A673 (cell line): ENCODE data around the gene RNF115. TPM values are rescaled to one million over a fixed set of nuclear protein-coding genes. Genes with fewer than 3 reads are reported as not detected.
"Not testable (repeated sequence)": the region's sequence is repeated elsewhere in the genome, so short reads cannot be mapped to it uniquely, and the experiment has no call there.

Experiments used
- BruUV-seq: library from RNA; stranded (reverse); fragments of 400-500 nt; replicated peaks from 2 replicates; lab custom pipeline; 2021; lab: Mats Ljungman, UMichigan
- CTCF ChIA-PET: fragments of 300-600 bp; sonication (Branson Sonifier 250); formaldehyde crosslinking; loops from one replicate; lab custom pipeline; 2022; ENCODE audit warnings: antibody characterized with exemption; lab: Charles Lee
- POLR2A ChIA-PET: fragments of 300-600 bp; sonication (Branson Sonifier 250); formaldehyde crosslinking; loops from one replicate; lab custom pipeline; 2022; ENCODE audit warnings: antibody characterized with exemption; ENCODE audit not compliant: low non-redundant PET; lab: Charles Lee
- DNase-seq: peaks from one replicate; pipeline ENCODE4 v3.0.0-alpha.2; 2015; ENCODE audit warnings: low spot score
- H3K27ac ChIP-seq: fragments of 200-600 bp; sonication (generic); 2 replicates; pipeline ENCODE4 v1.5.1; 2016; ENCODE audit warnings: mixed run types, low read depth, mild to moderate bottlenecking, mixed read lengths, antibody characterized with exemption, low read length; ENCODE audit not compliant: poor library complexity, severe bottlenecking
- H3K27me3 ChIP-seq: fragments of 200-600 bp; sonication (generic); replicated peaks from 2 replicates; pipeline ENCODE4 v1.6.1; 2017; ENCODE audit warnings: mixed run types, low read depth, mild to moderate bottlenecking, mixed read lengths, antibody characterized with exemption, low read length; ENCODE audit not compliant: insufficient read depth, poor library complexity
- H3K36me3 ChIP-seq: fragments of 200-600 bp; sonication (generic); 2 replicates; pipeline ENCODE4 v1.6.1; 2016; ENCODE audit warnings: mixed run types, mild to moderate bottlenecking, mixed read lengths, antibody characterized with exemption, low read length; ENCODE audit not compliant: insufficient read depth, poor library complexity, severe bottlenecking
- H3K4me1 ChIP-seq: fragments of 200-600 bp; sonication (generic); 2 replicates; pipeline ENCODE4 v1.6.1; 2017; ENCODE audit warnings: mixed run types, mild to moderate bottlenecking, mixed read lengths, antibody characterized with exemption, low read length; ENCODE audit not compliant: insufficient read depth, poor library complexity, severe bottlenecking
- H3K4me3 ChIP-seq: fragments of 200-600 bp; sonication (generic); 2 replicates; pipeline ENCODE4 v1.5.1; 2016; ENCODE audit warnings: low read depth, mixed run types, mild to moderate bottlenecking, mixed read lengths, low read length; ENCODE audit not compliant: poor library complexity, severe bottlenecking
- H3K9me3 ChIP-seq: fragments of 200-600 bp; sonication (generic); 2 replicates; pipeline ENCODE4 v1.6.1; 2016; ENCODE audit warnings: mixed run types, low read depth, mild to moderate bottlenecking, mixed read lengths, antibody characterized with exemption, low read length; ENCODE audit not compliant: poor library complexity, severe bottlenecking
- CTCF ChIP-seq: fragments of 300-800, 200-600 bp; sonication (generic); conservative IDR thresholded peaks from 2 replicates; pipeline ENCODE4 v1.5.1; 2017; ENCODE audit warnings: low read depth, mild to moderate bottlenecking, antibody characterized with exemption, low read length, moderate library complexity, mixed read lengths
- EZH2 ChIP-seq: fragments of 200-600 bp; sonication (generic); IDR thresholded peaks from 2 replicates; pipeline ENCODE4 v1.6.1; 2017; ENCODE audit warnings: borderline replicate concordance, low read depth, mild to moderate bottlenecking, mixed read lengths, antibody characterized with exemption, low read length; ENCODE audit not compliant: poor library complexity, severe bottlenecking
- intact Hi-C: fragments of 100-400 bp; cut with micrococcal nuclease; formaldehyde crosslinking; loops from one replicate; pipeline ENCODE4 v1.10.0; 2022; ENCODE audit not compliant: unreplicated experiment
- total RNA-seq: library from RNA; stranded (reverse); gene quantifications from 2 replicates; pipeline ENCODE4 v1.2.3, GENCODE V29; 2021

RNF115 gene
- total RNA-seq, 1 experiment from 2014 or later, result 18.0 TPM

GRCh38 chr1:145720878-145721671 is 102.8 kb downstream of the RNF115 start:
- Histone ChIP-seq H3K27me3 (no peaks in the 10 kb centered on the region), H3K4me3 (peak overlapping the region; percentile 32), H3K36me3 (no peaks in the 10 kb centered on the region), H3K4me1 (peaks cover 4% of the 10 kb centered on the region), H3K9me3 (no peaks in the 10 kb centered on the region), H3K27ac (no peak overlapping the region)
- POLR2A ChIA-PET, result no interaction called here
- CTCF ChIA-PET, result interaction anchor here (1.2 kb wide), 1 partner anchor 103 kb away, joined by 5 read pairs; the partner anchor contains the start of genes POLR3C and RNF115
- intact Hi-C loops, result no loop called here
- DNase-seq, result peak; percentile 58
- no peak for TF ChIP-seq EZH2
- peak; percentile 96 for TF ChIP-seq CTCF
- BruUV-seq, result no TSS peak

- intact Hi-C loops, result no loop called here
- no peaks in the 10 kb centered on the region for H3K9me3 ChIP-seq
- H3K36me3 ChIP-seq, result no peaks in the 10 kb centered on the region
- H3K27me3 ChIP-seq, result no peaks in the 10 kb centered on the region
- peaks cover 4% of the 10 kb centered on the region for H3K4me1 ChIP-seq
- H3K27ac ChIP-seq, result no peak overlapping the region
- TF ChIP-seq EZH2, result no peak
- TF ChIP-seq CTCF, result no peak
- no TSS peak for BruUV-seq
- no peak for DNase-seq
- CTCF ChIA-PET, result no interaction called here
- no peak overlapping the region for H3K4me3 ChIP-seq
- POLR2A ChIA-PET, result no interaction called here
These were observed 103.4 kb downstream of the RNF115 start for GRCh38 chr1:145720556-145720877.

- no peaks in the 10 kb centered on the region for H3K36me3 ChIP-seq
- CTCF ChIA-PET, result no interaction called here
These were observed 104.4 kb downstream of the RNF115 start, which contains the start of gene CD160 for GRCh38 chr1:145719230-145720079. CD160 (plus strand) TSS chr1:145719499; CDS start chr1:145728328, 8,829 bp downstream.

GRCh38 chr1:145718465-145718864 is 105.4 kb downstream of the RNF115 start:
- BruUV-seq, POLR2A ChIA-PET, DNase-seq, H3K4me3 ChIP-seq, H3K9me3 ChIP-seq, H3K27ac ChIP-seq, H3K4me1 ChIP-seq, H3K36me3 ChIP-seq, H3K27me3 ChIP-seq, CTCF ChIA-PET, intact Hi-C loops: not testable (repeated sequence)

More at GRCh38 chr1:145719230-145720079, 104.4 kb downstream of the RNF115 start, which contains the start of gene CD160:
- no peak within 1 kb of the TSS for H3K27ac ChIP-seq
- DNase-seq, result no peak
- no TSS peak for BruUV-seq
- H3K9me3 ChIP-seq, result no peaks in the 10 kb centered on the region
- no peaks in the 10 kb centered on the region for H3K27me3 ChIP-seq
- TF ChIP-seq CTCF, result no peak
- TF ChIP-seq EZH2, result no peak
- POLR2A ChIA-PET, result no interaction called here
- no peak within 1 kb of the TSS for H3K4me3 ChIP-seq
- intact Hi-C loops, result no loop called here
- peaks cover 4% of the 10 kb centered on the region for H3K4me1 ChIP-seq
